ENCODE results near the gene PDE9A. TPM values are rescaled to one million over a fixed set of nuclear protein-coding genes. Genes with fewer than 3 reads are reported as not detected.

PDE9A gene
- total RNA-seq, 2 donors from 2014 or later = 45.9 to 62.4 TPM

DNA sequence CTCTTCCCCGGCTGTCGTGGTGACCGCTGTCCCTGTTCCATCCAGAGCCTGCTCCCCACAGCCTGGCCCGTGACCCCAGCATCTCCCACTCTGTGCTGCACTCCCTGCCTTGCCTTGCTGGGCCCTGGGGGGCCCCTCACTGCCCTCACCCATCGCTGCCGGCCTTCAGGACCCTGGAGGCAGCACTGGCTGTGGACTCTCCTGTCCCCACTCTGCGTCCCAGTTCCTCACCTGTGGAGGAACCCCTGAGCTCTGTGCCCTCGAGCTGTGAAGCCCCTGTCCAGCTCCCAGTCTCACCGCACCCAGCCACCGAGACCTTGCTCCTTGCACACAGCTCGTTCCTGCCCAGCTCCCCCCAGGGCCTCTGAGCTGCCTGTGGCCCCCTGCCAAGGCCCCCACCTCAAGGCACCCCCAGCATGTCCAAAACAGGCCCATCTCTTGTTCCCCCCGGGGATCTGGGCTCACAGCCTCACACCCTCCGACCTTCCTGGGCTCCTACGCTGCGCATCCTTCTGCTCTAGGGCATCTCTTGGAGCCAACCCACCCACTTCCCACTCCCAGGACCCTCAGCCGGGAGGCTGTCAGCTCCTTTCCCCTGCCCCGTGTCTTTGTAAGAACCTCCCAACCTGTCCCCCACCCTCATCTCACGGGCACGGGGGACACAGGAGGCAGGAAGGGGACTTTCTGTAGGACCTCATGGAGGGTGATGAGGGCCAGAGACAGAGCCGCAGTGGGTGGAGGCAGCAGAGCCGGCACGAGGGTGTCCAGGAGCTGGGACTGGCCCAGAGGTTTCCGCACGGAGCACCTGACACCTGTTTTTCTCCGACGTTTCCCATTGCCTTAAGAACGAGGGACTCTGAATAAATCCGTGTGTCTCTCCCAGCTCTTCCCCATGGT lies 116.6 kb downstream of the PDE9A start:
- Histone ChIP-seq H3K36me3 (ENCODE audit: control insufficient read depth, insufficient read depth, low read length) (peaks cover 65% of the 10 kb centered on the region), H3K9ac (ENCODE audit: extremely low read depth, low read length, poor library complexity, severe bottlenecking) (no peak overlapping the region), H3K4me3 (ENCODE audit: low read length) (no peak overlapping the region), H3K9me3 (ENCODE audit: control insufficient read depth, low read length) (no peaks in the 10 kb centered on the region), H3K27ac (ENCODE audit: low read depth, low read length) (no peak overlapping the region), H3K27me3 (ENCODE audit: control insufficient read depth, insufficient read depth, low read length, poor library complexity, severe bottlenecking) (no peaks in the 10 kb centered on the region), H3K4me1 (ENCODE audit: control insufficient read depth, insufficient read depth, low read length) (no peaks in the 10 kb centered on the region)
- TF ChIP-seq, protein P1, sequence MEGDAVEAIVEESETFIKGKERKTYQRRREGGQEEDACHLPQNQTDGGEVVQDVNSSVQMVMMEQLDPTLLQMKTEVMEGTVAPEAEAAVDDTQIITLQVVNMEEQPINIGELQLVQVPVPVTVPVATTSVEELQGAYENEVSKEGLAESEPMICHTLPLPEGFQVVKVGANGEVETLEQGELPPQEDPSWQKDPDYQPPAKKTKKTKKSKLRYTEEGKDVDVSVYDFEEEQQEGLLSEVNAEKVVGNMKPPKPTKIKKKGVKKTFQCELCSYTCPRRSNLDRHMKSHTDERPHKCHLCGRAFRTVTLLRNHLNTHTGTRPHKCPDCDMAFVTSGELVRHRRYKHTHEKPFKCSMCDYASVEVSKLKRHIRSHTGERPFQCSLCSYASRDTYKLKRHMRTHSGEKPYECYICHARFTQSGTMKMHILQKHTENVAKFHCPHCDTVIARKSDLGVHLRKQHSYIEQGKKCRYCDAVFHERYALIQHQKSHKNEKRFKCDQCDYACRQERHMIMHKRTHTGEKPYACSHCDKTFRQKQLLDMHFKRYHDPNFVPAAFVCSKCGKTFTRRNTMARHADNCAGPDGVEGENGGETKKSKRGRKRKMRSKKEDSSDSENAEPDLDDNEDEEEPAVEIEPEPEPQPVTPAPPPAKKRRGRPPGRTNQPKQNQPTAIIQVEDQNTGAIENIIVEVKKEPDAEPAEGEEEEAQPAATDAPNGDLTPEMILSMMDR (conservative IDR thresholded peaks at IDR 0.05) = no peak
- no peak for DNase-seq
- peaks cover 72% of the 10 kb centered on the region for H3K36me3 Mint-ChIP-seq (ENCODE audit: low read depth)
- no peaks in the 10 kb centered on the region for H3K4me1 Mint-ChIP-seq
- no peaks in the 10 kb centered on the region for H3K27me3 Mint-ChIP-seq (ENCODE audit: insufficient read depth)
- H3K27ac Mint-ChIP-seq = no peak overlapping the region
- WGBS, 2 experiments (ENCODE audit: insufficient coverage in 1 of 2, insufficient read length in 1 of 2) = 95 to 96% methylated on average over 16 to 28 of the region's 28 CpGs
- peaks cover 3% of the 10 kb centered on the region for H3K9me3 Mint-ChIP-seq
- H3K4me3 Mint-ChIP-seq = no peak overlapping the region

- Mint-ChIP-seq H3K4me3 (no peak overlapping the region), H3K4me1 (no peaks in the 10 kb centered on the region), H3K36me3 (ENCODE audit: low read depth) (peaks cover 73% of the 10 kb centered on the region), H3K9me3 (peaks cover 9% of the 10 kb centered on the region), H3K27ac (peak overlapping the region; percentile 70), H3K27me3 (ENCODE audit: insufficient read depth) (no peaks in the 10 kb centered on the region)
- peaks cover 64% of the 10 kb centered on the region for H3K36me3 ChIP-seq (ENCODE audit: control insufficient read depth, insufficient read depth, low read length)
- TF ChIP-seq, protein P1 (conservative IDR thresholded peaks at IDR 0.05) = no peak
- no peaks in the 10 kb centered on the region for H3K4me1 ChIP-seq (ENCODE audit: control insufficient read depth, insufficient read depth, low read length)
- no peak overlapping the region for H3K27ac ChIP-seq (ENCODE audit: low read depth, low read length)
- H3K9ac ChIP-seq (ENCODE audit: extremely low read depth, low read length, poor library complexity, severe bottlenecking) = no peak overlapping the region
- H3K27me3 ChIP-seq (ENCODE audit: control insufficient read depth, insufficient read depth, low read length, poor library complexity, severe bottlenecking) = no peaks in the 10 kb centered on the region
- 96 to 98% methylated on average over 22 to 27 of the region's 27 CpGs for WGBS, 2 experiments (ENCODE audit: insufficient coverage in 1 of 2, insufficient read length in 1 of 2)
- DNase-seq = no peak
- H3K9me3 ChIP-seq (ENCODE audit: control insufficient read depth, low read length) = no peaks in the 10 kb centered on the region
- H3K4me3 ChIP-seq (ENCODE audit: low read length) = no peak overlapping the region
Measured at GRCh38 chr21:42770717-42771502, 117.5 kb downstream of the PDE9A start.

GRCh38 chr21:42771503-42771805 lies 118.0 kb downstream of the PDE9A start:
- H3K36me3 Mint-ChIP-seq (ENCODE audit: low read depth) = peaks cover 76% of the 10 kb centered on the region
- Histone ChIP-seq H3K4me3 (ENCODE audit: low read length) (no peak overlapping the region), H3K4me1 (ENCODE audit: control insufficient read depth, insufficient read depth, low read length) (no peaks in the 10 kb centered on the region), H3K9me3 (ENCODE audit: control insufficient read depth, low read length) (no peaks in the 10 kb centered on the region), H3K27me3 (ENCODE audit: control insufficient read depth, insufficient read depth, low read length, poor library complexity, severe bottlenecking) (no peaks in the 10 kb centered on the region), H3K36me3 (ENCODE audit: control insufficient read depth, insufficient read depth, low read length) (peaks cover 64% of the 10 kb centered on the region), H3K27ac (ENCODE audit: low read depth, low read length) (no peak overlapping the region), H3K9ac (ENCODE audit: extremely low read depth, low read length, poor library complexity, severe bottlenecking) (no peak overlapping the region)
- no peak for DNase-seq
- H3K9me3 Mint-ChIP-seq = peaks cover 9% of the 10 kb centered on the region
- WGBS, 2 experiments (ENCODE audit: insufficient coverage in 1 of 2, insufficient read length in 1 of 2) = 93 to 95% methylated on average over 12 of the region's 12 CpGs
- TF ChIP-seq, protein P1 (conservative IDR thresholded peaks at IDR 0.05) = no peak
- no peaks in the 10 kb centered on the region for H3K27me3 Mint-ChIP-seq (ENCODE audit: insufficient read depth)
- H3K27ac Mint-ChIP-seq = peak overlapping the region; percentile 70
- H3K4me3 Mint-ChIP-seq = no peak overlapping the region
- H3K4me1 Mint-ChIP-seq = no peaks in the 10 kb centered on the region
